Measurements from ENCODE around the gene DRGX.

Gene DRGX

GRCh38 chr10:49398986-49399385 lies 3.1 kb upstream of the DRGX start:
- TF ChIP-seq CTCF (IDR thresholded peaks at IDR 0.05; ENCODE audit: borderline replicate concordance, insufficient read depth, low read depth, low read length) = no peak
- H3K4me3 ChIP-seq (ENCODE audit: low read depth, low read length) = no peak overlapping the region

GRCh38 chr10:49398000-49398861 lies 2.3 kb upstream of the DRGX start:
- H3K4me3 ChIP-seq (ENCODE audit: low read depth, low read length) = no peak overlapping the region
- no peak for TF ChIP-seq CTCF (IDR thresholded peaks at IDR 0.05; ENCODE audit: borderline replicate concordance, insufficient read depth, low read depth, low read length)

GRCh38 chr10:49397036-49397999 lies 1.4 kb upstream of the DRGX start:
- no peak for TF ChIP-seq CTCF (IDR thresholded peaks at IDR 0.05; ENCODE audit: borderline replicate concordance, insufficient read depth, low read depth, low read length)
- no peak overlapping the region for H3K4me3 ChIP-seq (ENCODE audit: low read depth, low read length)

GRCh38 chr10:49396666-49396999 lies 744 bp upstream of the DRGX start:
- H3K4me3 ChIP-seq (ENCODE audit: low read depth, low read length) = no peak overlapping the region
- TF ChIP-seq CTCF (IDR thresholded peaks at IDR 0.05; ENCODE audit: borderline replicate concordance, insufficient read depth, low read depth, low read length) = no peak

GRCh38 chr10:49394933-49395740 lies 752 bp downstream of the DRGX start:
- no peak overlapping the region for H3K4me3 ChIP-seq (ENCODE audit: low read depth, low read length)

More at GRCh38 chr10:49394933-49395740, 752 bp downstream of the DRGX start:
- no peak for TF ChIP-seq CTCF (IDR thresholded peaks at IDR 0.05; ENCODE audit: borderline replicate concordance, insufficient read depth, low read depth, low read length)

Measured in GM12875 (cell line).